Measurements from ENCODE around the gene TPST1.

DNA sequence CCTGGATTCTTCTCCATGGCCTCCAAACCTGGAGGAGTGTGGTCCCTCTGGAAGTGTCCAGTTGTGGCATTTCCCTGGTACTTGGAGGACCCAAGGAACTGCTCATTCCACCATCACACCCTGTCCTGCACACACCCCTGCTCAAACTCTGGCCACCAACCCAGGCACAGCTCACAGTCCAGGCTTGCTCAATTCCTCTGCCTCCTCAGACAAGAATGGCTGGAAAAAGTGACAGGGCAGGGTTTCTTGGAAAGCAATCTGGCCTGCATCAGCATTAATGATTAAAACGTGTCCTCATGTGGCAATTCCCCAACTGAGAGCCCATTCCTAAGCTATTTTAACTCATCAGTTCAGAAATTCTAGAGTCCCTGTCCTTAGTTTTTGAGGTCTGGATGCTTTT is 17.2 kb upstream of the TPST1 start:
- TF ChIP-seq, protein P1, sequence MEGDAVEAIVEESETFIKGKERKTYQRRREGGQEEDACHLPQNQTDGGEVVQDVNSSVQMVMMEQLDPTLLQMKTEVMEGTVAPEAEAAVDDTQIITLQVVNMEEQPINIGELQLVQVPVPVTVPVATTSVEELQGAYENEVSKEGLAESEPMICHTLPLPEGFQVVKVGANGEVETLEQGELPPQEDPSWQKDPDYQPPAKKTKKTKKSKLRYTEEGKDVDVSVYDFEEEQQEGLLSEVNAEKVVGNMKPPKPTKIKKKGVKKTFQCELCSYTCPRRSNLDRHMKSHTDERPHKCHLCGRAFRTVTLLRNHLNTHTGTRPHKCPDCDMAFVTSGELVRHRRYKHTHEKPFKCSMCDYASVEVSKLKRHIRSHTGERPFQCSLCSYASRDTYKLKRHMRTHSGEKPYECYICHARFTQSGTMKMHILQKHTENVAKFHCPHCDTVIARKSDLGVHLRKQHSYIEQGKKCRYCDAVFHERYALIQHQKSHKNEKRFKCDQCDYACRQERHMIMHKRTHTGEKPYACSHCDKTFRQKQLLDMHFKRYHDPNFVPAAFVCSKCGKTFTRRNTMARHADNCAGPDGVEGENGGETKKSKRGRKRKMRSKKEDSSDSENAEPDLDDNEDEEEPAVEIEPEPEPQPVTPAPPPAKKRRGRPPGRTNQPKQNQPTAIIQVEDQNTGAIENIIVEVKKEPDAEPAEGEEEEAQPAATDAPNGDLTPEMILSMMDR (IDR thresholded peaks at IDR 0.05), result no peak
- TF ChIP-seq POLR2AphosphoS5 (IDR thresholded peaks at IDR 0.05; ENCODE audit: low read depth, low read length), result no peak
